B cell (primary cell): ENCODE measurements around the gene EPHB1.

ENCODE experiments used
- EZH2 ChIP-seq: IDR thresholded peaks from 2 replicates; pipeline ENCODE4 v1.6.1; 2012; ENCODE audit warnings: borderline replicate concordance, low read depth, mild to moderate bottlenecking, moderate library complexity, low read length; ENCODE audit not compliant: insufficient read depth, poor library complexity, severe bottlenecking
- TF ChIP-seq, protein P1 (sequence below): fragments of 200-600 bp; IDR thresholded peaks from one replicate; pipeline ENCODE4 v1.8.0; 2022; ENCODE audit warnings: antibody characterized with exemption, mild to moderate bottlenecking

DNA sequence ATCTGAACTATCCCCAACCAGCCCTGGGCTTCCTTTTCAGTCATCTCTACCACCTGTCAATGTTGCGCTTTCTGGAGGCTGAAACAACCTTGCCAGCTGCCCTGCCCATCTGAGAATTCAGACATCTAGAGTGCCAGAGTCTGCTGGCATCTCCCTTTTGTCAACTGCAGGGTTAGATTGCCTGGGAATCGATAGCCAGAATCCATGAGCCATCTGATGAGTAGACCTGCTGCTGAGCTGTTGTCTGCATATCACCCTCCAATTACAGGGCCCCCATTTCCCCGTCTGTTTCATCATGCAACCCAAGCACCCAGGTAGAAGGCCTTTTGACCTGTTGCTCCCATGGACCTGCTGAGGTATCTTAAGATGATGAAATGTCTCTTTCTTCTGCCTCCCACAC lies 280.1 kb downstream of the EPHB1 start:
- TF ChIP-seq, protein P1, sequence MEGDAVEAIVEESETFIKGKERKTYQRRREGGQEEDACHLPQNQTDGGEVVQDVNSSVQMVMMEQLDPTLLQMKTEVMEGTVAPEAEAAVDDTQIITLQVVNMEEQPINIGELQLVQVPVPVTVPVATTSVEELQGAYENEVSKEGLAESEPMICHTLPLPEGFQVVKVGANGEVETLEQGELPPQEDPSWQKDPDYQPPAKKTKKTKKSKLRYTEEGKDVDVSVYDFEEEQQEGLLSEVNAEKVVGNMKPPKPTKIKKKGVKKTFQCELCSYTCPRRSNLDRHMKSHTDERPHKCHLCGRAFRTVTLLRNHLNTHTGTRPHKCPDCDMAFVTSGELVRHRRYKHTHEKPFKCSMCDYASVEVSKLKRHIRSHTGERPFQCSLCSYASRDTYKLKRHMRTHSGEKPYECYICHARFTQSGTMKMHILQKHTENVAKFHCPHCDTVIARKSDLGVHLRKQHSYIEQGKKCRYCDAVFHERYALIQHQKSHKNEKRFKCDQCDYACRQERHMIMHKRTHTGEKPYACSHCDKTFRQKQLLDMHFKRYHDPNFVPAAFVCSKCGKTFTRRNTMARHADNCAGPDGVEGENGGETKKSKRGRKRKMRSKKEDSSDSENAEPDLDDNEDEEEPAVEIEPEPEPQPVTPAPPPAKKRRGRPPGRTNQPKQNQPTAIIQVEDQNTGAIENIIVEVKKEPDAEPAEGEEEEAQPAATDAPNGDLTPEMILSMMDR = no peak
- TF ChIP-seq EZH2 = no peak
